Iris pigment epithelial cell (primary cell): ENCODE data around the gene MIA2.

Experiments used
- DNase-seq: peaks from one replicate; pipeline ENCODE4 v3.0.0-alpha.2; 2011; ENCODE audit warnings: low read depth

Gene MIA2

DNA sequence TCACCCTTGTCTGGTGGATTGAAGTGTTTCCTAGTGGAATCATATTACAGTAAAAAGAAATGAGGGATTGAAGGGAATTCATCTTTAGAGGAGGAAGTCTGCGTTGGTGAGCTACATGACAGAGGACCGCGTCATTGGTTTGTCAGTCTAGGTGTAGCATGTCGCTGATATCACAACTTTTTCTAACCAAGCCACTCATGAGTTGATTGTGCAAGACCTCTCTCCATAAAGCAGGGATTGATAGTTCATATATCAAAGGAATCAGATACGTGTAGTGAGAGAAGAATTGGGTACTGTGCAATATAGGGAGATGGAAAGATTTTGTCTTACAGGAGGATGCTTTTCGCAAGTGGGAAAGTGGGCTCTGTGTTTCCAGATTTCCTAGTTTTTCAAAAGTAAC, 201.5 kb downstream of the MIA2 start:
- no peak for DNase-seq
